GM23338 (cell line): ENCODE data around the gene TSPEAR. TPM values are rescaled to one million over a fixed set of nuclear protein-coding genes. Genes with fewer than 3 reads are reported as not detected.

Source experiments
- ATAC-seq: fragments of 200-7000 bp; cut with Tn5 transposase; 3 replicates; pipeline ENCODE4 v1.9.1; 2020
- DNase-seq: peaks from one replicate; pipeline ENCODE4 v3.0.0-alpha.2; 2015; ENCODE audit warnings: low spot score
- H2AFZ ChIP-seq: fragments of 200-600 bp; sonication (generic); 2 replicates; pipeline ENCODE4 v1.8.0; 2016; ENCODE audit warnings: antibody characterized with exemption, mild to moderate bottlenecking, moderate library complexity
- H3F3A ChIP-seq: fragments of 200-600 bp; sonication (generic); replicated peaks from 2 replicates; pipeline ENCODE4 v1.8.0; 2017; ENCODE audit warnings: antibody characterized with exemption, mixed run types, low read depth
- H3K27ac ChIP-seq: fragments of 200-600 bp; sonication (generic); 2 replicates; pipeline ENCODE4 v1.6.1; 2016; ENCODE audit warnings: low read depth
- H3K27me3 ChIP-seq: fragments of 200-600 bp; sonication (generic); 2 replicates; pipeline ENCODE4 v1.8.0; 2016; ENCODE audit warnings: mild to moderate bottlenecking, mixed run types, moderate library complexity; ENCODE audit not compliant: insufficient read depth
- H3K36me3 ChIP-seq: fragments of 200-600 bp; sonication (generic); 2 replicates; pipeline ENCODE4 v1.8.0; 2016; ENCODE audit warnings: mild to moderate bottlenecking; ENCODE audit not compliant: insufficient read depth
- H3K4me1 ChIP-seq: fragments of 200-600 bp; sonication (generic); 2 replicates; pipeline ENCODE4 v1.8.0; 2016; ENCODE audit warnings: mild to moderate bottlenecking, moderate library complexity; ENCODE audit not compliant: insufficient read depth
- H3K4me2 ChIP-seq: fragments of 200-600 bp; sonication (generic); 2 replicates; pipeline ENCODE4 v1.7.1; 2017; ENCODE audit warnings: mixed run types
- H3K4me3 ChIP-seq: fragments of 200-600 bp; sonication (generic); 2 replicates; pipeline ENCODE4 v1.6.1; 2016; ENCODE audit warnings: mixed run types
- H3K79me2 ChIP-seq: fragments of 200-600 bp; sonication (generic); replicated peaks from 2 replicates; pipeline ENCODE4 v1.8.0; 2017; ENCODE audit warnings: mild to moderate bottlenecking; ENCODE audit not compliant: insufficient read depth
- H3K9me2 ChIP-seq: fragments of 200-600 bp; sonication (generic); 2 replicates; pipeline ENCODE4 v1.8.0; 2017; ENCODE audit not compliant: insufficient read depth
- H4K20me1 ChIP-seq: fragments of 200-600 bp; sonication (generic); replicated peaks from 2 replicates; pipeline ENCODE4 v1.8.0; 2017; ENCODE audit warnings: mild to moderate bottlenecking; ENCODE audit not compliant: insufficient read depth
- H3K27ac Mint-ChIP-seq: 2 replicates; pipeline ENCODE4 v1.8.0; 2020; ENCODE audit warnings: inconsistent platforms, mild to moderate bottlenecking, moderate library complexity, mixed read lengths
- H3K27me3 Mint-ChIP-seq: 3 replicates; pipeline ENCODE4 v1.8.0; 2022; ENCODE audit warnings: low read depth, mild to moderate bottlenecking, moderate library complexity, mixed read lengths, inconsistent platforms; ENCODE audit not compliant: insufficient read depth, poor library complexity
- H3K36me3 Mint-ChIP-seq: 3 replicates; pipeline ENCODE4 v1.8.0; 2021; ENCODE audit warnings: low read depth, mild to moderate bottlenecking, inconsistent platforms, moderate library complexity, mixed read lengths
- H3K4me1 Mint-ChIP-seq: 3 replicates; pipeline ENCODE4 v1.8.0; 2020; ENCODE audit warnings: mild to moderate bottlenecking, inconsistent platforms, mixed read lengths
- H3K4me3 Mint-ChIP-seq: 3 replicates; pipeline ENCODE4 v1.8.0; 2021; ENCODE audit warnings: moderate library complexity, mild to moderate bottlenecking, inconsistent platforms, mixed read lengths
- H3K9me3 Mint-ChIP-seq: 3 replicates; pipeline ENCODE4 v1.8.0; 2020; ENCODE audit warnings: moderate library complexity, mild to moderate bottlenecking, inconsistent platforms, mixed read lengths
- CREB1 ChIP-seq: fragments of 250-450 bp; sonication (Bioruptor Pico); IDR thresholded peaks from 2 replicates; pipeline ENCODE4 v1.5.0; 2020; ENCODE audit warnings: low read depth, mild to moderate bottlenecking, moderate library complexity
- CTCF ChIP-seq, 2 experiments: fragments of 200-600 bp in 1 of 2; sonication (generic) in 1 of 2; conservative IDR thresholded peaks; 2 replicates each; pipeline versions ENCODE4 v1.5.1 to v1.6.1; 2016 to 2017; ENCODE audit warnings: antibody characterized with exemption in 2 of 2, low read depth in 2 of 2, mild to moderate bottlenecking in 2 of 2, moderate library complexity in 1 of 2
- ETS1 ChIP-seq: IDR thresholded peaks from 2 replicates; pipeline ENCODE4 v1.6.1; 2016; ENCODE audit warnings: antibody characterized with exemption
- EZH2 ChIP-seq: fragments of 200-600 bp; sonication (generic); IDR thresholded peaks from one replicate; pipeline ENCODE4 v1.8.0; 2017; ENCODE audit warnings: antibody characterized with exemption, mild to moderate bottlenecking, low read depth; ENCODE audit not compliant: unreplicated experiment
- JUNB ChIP-seq: IDR thresholded peaks from one replicate; pipeline ENCODE4 v1.6.1; 2016; ENCODE audit warnings: antibody characterized with exemption; ENCODE audit not compliant: unreplicated experiment
- NANOG ChIP-seq: IDR thresholded peaks from 2 replicates; pipeline ENCODE4 v1.6.1; 2016; ENCODE audit warnings: antibody characterized with exemption, borderline replicate concordance
- POLR2AphosphoS5 ChIP-seq: IDR thresholded peaks from 2 replicates; pipeline ENCODE4 v1.6.1; 2016; ENCODE audit warnings: antibody characterized with exemption, low read depth
- ZNF114 ChIP-seq: fragments of 250-450 bp; sonication (Bioruptor Pico); IDR thresholded peaks from 2 replicates; pipeline ENCODE4 v1.5.0; 2020; ENCODE audit warnings: mild to moderate bottlenecking, moderate library complexity
- ZNF331 ChIP-seq: fragments of 250-450 bp; sonication (Bioruptor Pico); IDR thresholded peaks from 2 replicates; pipeline ENCODE4 v1.5.0; 2020; ENCODE audit warnings: low read depth, mild to moderate bottlenecking, moderate library complexity
- polyA plus RNA-seq: library from polyadenylated mRNA; unstranded; fragments of >200 nt; fragmentation: Nextera tagmentation; extraction: Ambion mirVana; gene quantifications from 2 replicates; pipeline ENCODE4 v1.2.1, GENCODE V29; 2016
- total RNA-seq: library from RNA; depleted of rRNA; stranded (reverse); fragments of >200 nt; shearing (Covaris generic); gene quantifications from 2 replicates; pipeline ENCODE4 v1.2.3, GENCODE V29; 2014

Gene TSPEAR
- total and polyA plus RNA-seq, 2 experiments from 2014 or later = 0.35 to 0.92 TPM

- Histone ChIP-seq H3K27ac (no peak overlapping the region), H3K4me2 (no peak overlapping the region), H4K20me1 (no peaks in the 10 kb centered on the region), H3K4me1 (no peaks in the 10 kb centered on the region; the same call in 1 of the 2 replicates), H2AFZ (no peak overlapping the region), H3F3A (no peaks in the 10 kb centered on the region), H3K79me2 (no peaks in the 10 kb centered on the region), H3K27me3 (no peaks in the 10 kb centered on the region), H3K9me2 (no peaks in the 10 kb centered on the region), H3K36me3 (peaks cover 4% of the 10 kb centered on the region; the same call in 1 of the 2 replicates), H3K4me3 (no peak overlapping the region)
- ATAC-seq = peak; percentile 46
- H3K4me3 Mint-ChIP-seq = no peak overlapping the region
- TF ChIP-seq ZNF114 (CRISPR knock-in tag) = no peak
- no peak for TF ChIP-seq EZH2
- no peak for TF ChIP-seq CTCF (conservative IDR thresholded peaks at IDR 0.05; ENCODE audit: low read depth in 2 of 2)
- TF ChIP-seq NANOG = no peak
- TF ChIP-seq ETS1 = no peak
- H3K27ac Mint-ChIP-seq = no peak overlapping the region
- peaks cover 25% of the 10 kb centered on the region for H3K4me1 Mint-ChIP-seq
- no peak for DNase-seq
- peaks cover 38% of the 10 kb centered on the region; the same call in 2 of the 3 replicates for H3K9me3 Mint-ChIP-seq
- H3K27me3 Mint-ChIP-seq = peaks cover 22% of the 10 kb centered on the region
- H3K36me3 Mint-ChIP-seq = peaks cover 21% of the 10 kb centered on the region
These were observed 24.4 kb upstream of the TSPEAR start for GRCh38 chr21:44735821-44736220.

DNA sequence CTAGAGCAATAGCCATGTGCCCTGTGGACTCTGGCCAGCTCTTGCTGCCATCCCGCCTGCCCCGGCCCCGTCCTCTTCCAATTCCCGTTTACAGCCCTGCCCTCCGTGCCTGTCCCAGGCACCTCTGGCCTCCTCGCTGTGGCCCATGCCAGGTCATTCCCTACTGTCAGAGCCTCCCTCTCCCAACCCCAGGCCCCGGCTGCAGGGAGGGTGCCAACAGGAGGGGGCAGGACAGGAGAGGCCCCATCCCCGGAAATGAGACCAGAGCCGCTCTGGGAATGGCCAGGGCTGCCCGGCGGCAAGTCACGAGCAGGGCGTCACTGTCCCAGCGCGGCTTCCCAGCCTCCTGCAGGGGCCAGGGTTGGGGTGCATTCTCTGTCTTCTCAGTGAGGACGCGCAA is 23.5 kb upstream of the TSPEAR start:
- H3K9me3 Mint-ChIP-seq = peaks cover 37% of the 10 kb centered on the region; the same call in 2 of the 3 replicates
- no peak overlapping the region for H3K27ac ChIP-seq
- peaks cover 4% of the 10 kb centered on the region; the same call in 1 of the 2 replicates for H3K36me3 ChIP-seq
- H3K36me3 Mint-ChIP-seq = peaks cover 21% of the 10 kb centered on the region
- H3K4me1 ChIP-seq = no peaks in the 10 kb centered on the region; the same call in 1 of the 2 replicates
- DNase-seq = no peak
- H3K9me2 ChIP-seq = no peaks in the 10 kb centered on the region
- no peaks in the 10 kb centered on the region for H3K27me3 ChIP-seq
- no peak for ATAC-seq
- no peak overlapping the region for H3K27ac Mint-ChIP-seq
- H3K4me1 Mint-ChIP-seq = peaks cover 24% of the 10 kb centered on the region
- no peak overlapping the region for H3K4me3 ChIP-seq
- peaks cover 22% of the 10 kb centered on the region for H3K27me3 Mint-ChIP-seq
- H3K4me3 Mint-ChIP-seq = no peak overlapping the region
- no peaks in the 10 kb centered on the region for H4K20me1 ChIP-seq
- TF ChIP-seq CREB1 (CRISPR knock-in tag) = no peak
- TF ChIP-seq CTCF (conservative IDR thresholded peaks at IDR 0.05; ENCODE audit: low read depth in 2 of 2) = no peak
- no peak for TF ChIP-seq ZNF331 (CRISPR knock-in tag)
- TF ChIP-seq JUNB = no peak
- no peak for TF ChIP-seq POLR2AphosphoS5
- no peak for TF ChIP-seq EZH2
- H3K79me2 ChIP-seq = no peaks in the 10 kb centered on the region
- H3K4me2 ChIP-seq = no peak overlapping the region
- no peaks in the 10 kb centered on the region for H3F3A ChIP-seq
- no peak overlapping the region for H2AFZ ChIP-seq
